Panc1 (cell line): ENCODE results near the gene CCDC59.

Experiments
- TCF7L2 ChIP-seq: IDR thresholded peaks from 2 replicates; pipeline ENCODE4 v1.6.1; 2011; ENCODE audit warnings: mild to moderate bottlenecking, low read depth, low read length, inconsistent platforms
- TF ChIP-seq, protein P1 (sequence below): fragments of 450-650 bp; IDR thresholded peaks from 2 replicates; pipeline ENCODE4 v1.5.1; 2017; ENCODE audit warnings: mild to moderate bottlenecking

DNA sequence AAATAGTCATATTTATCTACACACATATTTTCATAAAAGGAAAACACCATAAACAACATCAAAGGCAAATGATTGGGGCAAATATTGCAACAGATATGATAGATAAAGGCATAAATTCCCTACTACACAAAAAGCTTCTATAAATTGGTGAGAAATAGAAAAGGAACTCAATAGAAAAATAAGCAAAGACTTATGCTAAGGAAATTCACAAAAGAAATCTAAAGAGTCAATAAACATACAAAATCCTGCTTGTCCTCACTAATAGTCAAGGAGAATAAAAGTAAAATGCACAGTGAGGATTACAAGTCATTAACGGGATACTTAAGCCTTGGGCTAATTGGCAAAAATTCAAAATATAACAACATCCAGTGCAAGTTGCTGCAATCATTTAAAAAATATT is 30.3 kb downstream of the CCDC59 start:
- TF ChIP-seq, protein P1, sequence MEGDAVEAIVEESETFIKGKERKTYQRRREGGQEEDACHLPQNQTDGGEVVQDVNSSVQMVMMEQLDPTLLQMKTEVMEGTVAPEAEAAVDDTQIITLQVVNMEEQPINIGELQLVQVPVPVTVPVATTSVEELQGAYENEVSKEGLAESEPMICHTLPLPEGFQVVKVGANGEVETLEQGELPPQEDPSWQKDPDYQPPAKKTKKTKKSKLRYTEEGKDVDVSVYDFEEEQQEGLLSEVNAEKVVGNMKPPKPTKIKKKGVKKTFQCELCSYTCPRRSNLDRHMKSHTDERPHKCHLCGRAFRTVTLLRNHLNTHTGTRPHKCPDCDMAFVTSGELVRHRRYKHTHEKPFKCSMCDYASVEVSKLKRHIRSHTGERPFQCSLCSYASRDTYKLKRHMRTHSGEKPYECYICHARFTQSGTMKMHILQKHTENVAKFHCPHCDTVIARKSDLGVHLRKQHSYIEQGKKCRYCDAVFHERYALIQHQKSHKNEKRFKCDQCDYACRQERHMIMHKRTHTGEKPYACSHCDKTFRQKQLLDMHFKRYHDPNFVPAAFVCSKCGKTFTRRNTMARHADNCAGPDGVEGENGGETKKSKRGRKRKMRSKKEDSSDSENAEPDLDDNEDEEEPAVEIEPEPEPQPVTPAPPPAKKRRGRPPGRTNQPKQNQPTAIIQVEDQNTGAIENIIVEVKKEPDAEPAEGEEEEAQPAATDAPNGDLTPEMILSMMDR, result no peak
- TF ChIP-seq TCF7L2, result no peak
